Spinal cord (tissue), 10 donors: ENCODE results near the gene RIPK4. TPM values are rescaled to one million over a fixed set of nuclear protein-coding genes. Genes with fewer than 3 reads are reported as not detected.
A peak's percentile ranks its signal among the peaks of the same experiment; 100 is the strongest.
"Not testable (repeated sequence)": the region's sequence is repeated elsewhere in the genome, so short reads cannot be mapped to it uniquely, and the experiment has no call there.

Experiments
- DNase-seq, 6 donors: peaks; one replicate each; pipeline versions ENCODE4 v3.0.0 to v3.0.0-alpha.2; 2013 to 2015; ENCODE audit warnings: low spot score in 6 of 6, low read depth in 4 of 6
- H3K27ac ChIP-seq: one replicate; pipeline ENCODE4 v1.5.1; 2013; ENCODE audit warnings: low read depth, low read length, control low read depth
- H3K27me3 ChIP-seq: one replicate; pipeline ENCODE4 v1.6.1; 2013; ENCODE audit warnings: low read length; ENCODE audit not compliant: control insufficient read depth, insufficient read depth
- H3K36me3 ChIP-seq: one replicate; pipeline ENCODE4 v1.6.1; 2013; ENCODE audit warnings: low read length; ENCODE audit not compliant: control insufficient read depth, insufficient read depth
- H3K4me1 ChIP-seq: one replicate; pipeline ENCODE4 v1.6.1; 2013; ENCODE audit warnings: low read length; ENCODE audit not compliant: control insufficient read depth, insufficient read depth
- H3K4me3 ChIP-seq: one replicate; pipeline ENCODE4 v1.5.1; 2013; ENCODE audit warnings: low read depth, low read length, control low read depth
- H3K9me3 ChIP-seq: one replicate; pipeline ENCODE4 v1.6.1; 2013; ENCODE audit warnings: low read length; ENCODE audit not compliant: control insufficient read depth, insufficient read depth
- WGBS: methylation state at CpG from one replicate; pipeline ENCODE4 v1.1.5; 2013; ENCODE audit warnings: missing lambda C conversion rate; ENCODE audit not compliant: insufficient coverage; 5-methylcytosine and 5-hydroxymethylcytosine counted together
- polyA plus RNA-seq, 2 donors: library from polyadenylated mRNA; unstranded; fragments of 120-200 nt; gene quantifications; one replicate each; pipeline ENCODE4 v1.2.1, GENCODE V29; 2013; ENCODE audit not compliant: insufficient read length in 2 of 2
- total RNA-seq, 2 donors: library from RNA; depleted of rRNA in 1 of 2; stranded (reverse); fragments of 120-200 nt in 1 of 2; fragments of >200 nt in 1 of 2; gene quantifications; one replicate each; pipeline versions ENCODE4 v1.2.3 to v1.2.4, GENCODE V29; 2013 to 2014
- donor health status: healthy.

Gene RIPK4
- total and polyA plus RNA-seq, 4 donors, result 0.10 to 0.11 (median 0.11) TPM; not detected in 1

- no peak for DNase-seq
- Histone ChIP-seq H3K36me3 (no peaks in the 10 kb centered on the region), H3K27me3 (peaks cover 5% of the 10 kb centered on the region), H3K4me1 (peaks cover under 1% of the 10 kb centered on the region), H3K9me3 (no peaks in the 10 kb centered on the region), H3K4me3 (no peak overlapping the region), H3K27ac (no peak overlapping the region)
- WGBS, result 50% methylated on average over 2 of the region's 2 CpGs
Observed at GRCh38 chr21:41720250-41720649, 46.6 kb downstream of the RIPK4 start.

DNA sequence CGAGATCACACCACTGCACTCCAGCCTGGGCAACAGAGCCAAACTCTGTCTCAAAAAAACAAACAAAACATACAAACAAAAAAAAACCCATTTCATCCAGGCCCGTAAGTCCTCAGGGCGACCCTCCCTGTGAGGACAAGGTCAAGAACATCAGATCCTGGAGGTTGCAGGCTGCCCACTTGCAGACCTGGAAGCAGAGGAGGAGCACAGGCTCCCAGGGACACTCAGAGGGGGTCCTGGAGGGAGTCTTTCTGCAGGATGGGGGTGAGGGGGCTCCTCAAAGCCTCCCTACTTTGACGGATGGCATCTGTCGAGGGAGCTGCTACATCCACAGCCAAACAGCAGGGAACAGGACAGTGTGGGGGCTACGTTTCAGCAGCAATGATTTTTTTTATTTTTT, 47.2 kb downstream of the RIPK4 start:
- no peak for DNase-seq
- H3K4me3 ChIP-seq, result no peak overlapping the region
- 80% methylated on average over 3 of the region's 6 CpGs for whole genome bisulfite sequencing
- H3K27me3 ChIP-seq, result peaks cover 5% of the 10 kb centered on the region
- H3K9me3 ChIP-seq, result no peaks in the 10 kb centered on the region
- no peaks in the 10 kb centered on the region for H3K4me1 ChIP-seq
- H3K27ac ChIP-seq, result no peak overlapping the region
- H3K36me3 ChIP-seq, result no peaks in the 10 kb centered on the region

DNA sequence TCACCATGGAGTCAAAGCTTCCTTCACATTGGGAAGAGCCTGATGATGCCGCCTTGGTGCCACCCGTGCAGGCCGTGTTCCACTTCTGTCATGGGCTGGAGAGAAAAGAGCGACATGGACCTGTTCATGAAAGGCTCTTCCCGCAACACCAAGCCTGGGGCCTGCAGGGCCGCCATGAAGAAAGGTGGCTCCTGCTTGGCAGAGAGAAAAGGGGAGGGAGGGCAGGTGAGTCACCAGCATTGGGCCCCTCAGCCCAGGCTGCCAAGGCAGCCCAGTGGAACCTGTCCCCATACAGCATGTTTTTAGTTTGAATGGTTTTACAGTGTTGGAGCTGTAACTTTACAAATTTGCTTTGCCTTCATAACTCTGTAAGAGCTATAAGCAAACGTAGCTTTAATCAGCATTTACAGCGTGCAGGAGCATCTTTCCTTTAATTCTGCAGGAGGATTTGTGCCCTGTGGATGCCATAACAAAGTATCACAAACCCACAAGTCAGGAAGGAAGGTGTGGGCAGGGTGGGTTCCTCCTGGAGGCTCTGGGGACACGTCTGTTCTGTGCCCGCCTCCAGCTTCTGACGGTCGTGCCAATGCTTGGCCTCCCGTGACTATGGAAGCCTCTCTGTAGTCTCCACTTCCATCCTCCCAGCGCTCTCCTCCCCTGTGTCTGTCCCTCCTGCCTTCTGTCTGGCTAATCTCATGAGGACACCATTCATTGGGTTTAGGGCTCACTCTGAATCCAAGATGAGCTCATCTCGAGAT, 49.1 kb downstream of the RIPK4 start:
- H3K36me3 ChIP-seq, result no peaks in the 10 kb centered on the region
- WGBS, result 92% methylated on average over 13 of the region's 15 CpGs
- no peak for DNase-seq
- peaks cover 2% of the 10 kb centered on the region for H3K27me3 ChIP-seq
- no peaks in the 10 kb centered on the region for H3K4me1 ChIP-seq
- H3K4me3 ChIP-seq, result no peak overlapping the region
- H3K9me3 ChIP-seq, result no peaks in the 10 kb centered on the region
- H3K27ac ChIP-seq, result no peak overlapping the region

DNA sequence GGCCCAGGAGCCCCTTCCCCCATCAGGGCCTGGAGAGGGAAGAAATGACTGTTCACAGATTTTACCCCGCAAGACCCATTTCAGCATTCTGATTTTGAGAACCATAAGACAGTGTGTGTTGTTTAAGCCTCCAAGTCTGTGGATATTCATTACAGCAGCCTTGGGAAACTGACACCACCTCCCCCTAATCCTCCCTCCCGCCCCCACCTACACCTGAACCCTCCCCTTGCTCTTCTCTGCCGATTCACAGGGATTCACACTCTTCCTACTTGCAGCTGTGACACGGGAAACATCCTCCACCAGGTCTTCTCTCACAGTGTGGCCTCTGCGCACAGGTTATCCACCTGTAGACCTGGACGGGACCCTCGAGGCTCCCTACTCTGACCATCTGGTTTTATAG, 50.1 kb downstream of the RIPK4 start:
- H3K27ac ChIP-seq, result no peak overlapping the region
- WGBS, result 71% methylated on average over 6 of the region's 7 CpGs

GRCh38 chr21:41715649-41716281, 51.1 kb downstream of the RIPK4 start:
- peaks cover 6% of the 10 kb centered on the region for H3K4me1 ChIP-seq
- no peak overlapping the region for H3K27ac ChIP-seq
- peak in 1 of 6 donors; percentile 28 for DNase-seq
- no peaks in the 10 kb centered on the region for H3K9me3 ChIP-seq
- no peak overlapping the region for H3K4me3 ChIP-seq
- 71% methylated on average over 6 of the region's 8 CpGs for WGBS
- H3K36me3 ChIP-seq, result no peaks in the 10 kb centered on the region
- peaks cover 12% of the 10 kb centered on the region for H3K27me3 ChIP-seq

More for the DNA sequence above, 50.1 kb downstream of the RIPK4 start:
- H3K27me3 ChIP-seq, result peaks cover 9% of the 10 kb centered on the region
- H3K4me3 ChIP-seq, result no peak overlapping the region
- no peaks in the 10 kb centered on the region for H3K36me3 ChIP-seq
- no peak for DNase-seq
- peaks cover 6% of the 10 kb centered on the region for H3K4me1 ChIP-seq
- no peaks in the 10 kb centered on the region for H3K9me3 ChIP-seq

DNA sequence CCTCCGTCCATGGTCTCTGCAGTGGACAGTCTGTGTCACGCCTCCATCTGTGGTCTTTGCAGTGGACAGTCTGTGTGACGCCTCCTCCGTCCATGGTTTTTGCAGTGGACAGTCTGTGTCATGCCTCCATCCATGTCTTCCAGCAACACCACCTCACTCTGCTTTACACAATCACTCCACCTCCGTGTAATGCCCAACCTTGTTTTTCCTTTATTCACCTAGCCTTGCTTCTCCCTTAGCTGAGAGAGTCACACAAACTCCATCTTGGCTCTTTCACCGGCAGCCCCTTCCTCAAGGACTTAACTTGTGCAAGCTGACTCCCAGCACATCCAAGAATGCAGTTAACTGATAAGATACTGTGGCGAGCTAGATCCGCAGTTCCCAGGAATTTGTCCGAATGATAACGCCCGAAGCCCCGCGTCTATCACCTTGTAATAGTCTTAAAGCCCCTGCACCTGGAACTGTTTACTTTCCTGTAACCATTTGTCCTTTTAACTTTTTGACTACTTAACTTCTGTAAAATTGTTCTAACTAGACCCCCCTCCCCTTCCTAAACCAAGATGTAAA, 52.5 kb downstream of the RIPK4 start:
- H3K4me1 ChIP-seq, DNase-seq, H3K4me3 ChIP-seq, H3K9me3 ChIP-seq, H3K36me3 ChIP-seq, H3K27ac ChIP-seq: not testable (repeated sequence)
- H3K27me3 ChIP-seq, result peaks cover 12% of the 10 kb centered on the region
- 81% methylated on average over 13 of the region's 13 CpGs for WGBS

DNA sequence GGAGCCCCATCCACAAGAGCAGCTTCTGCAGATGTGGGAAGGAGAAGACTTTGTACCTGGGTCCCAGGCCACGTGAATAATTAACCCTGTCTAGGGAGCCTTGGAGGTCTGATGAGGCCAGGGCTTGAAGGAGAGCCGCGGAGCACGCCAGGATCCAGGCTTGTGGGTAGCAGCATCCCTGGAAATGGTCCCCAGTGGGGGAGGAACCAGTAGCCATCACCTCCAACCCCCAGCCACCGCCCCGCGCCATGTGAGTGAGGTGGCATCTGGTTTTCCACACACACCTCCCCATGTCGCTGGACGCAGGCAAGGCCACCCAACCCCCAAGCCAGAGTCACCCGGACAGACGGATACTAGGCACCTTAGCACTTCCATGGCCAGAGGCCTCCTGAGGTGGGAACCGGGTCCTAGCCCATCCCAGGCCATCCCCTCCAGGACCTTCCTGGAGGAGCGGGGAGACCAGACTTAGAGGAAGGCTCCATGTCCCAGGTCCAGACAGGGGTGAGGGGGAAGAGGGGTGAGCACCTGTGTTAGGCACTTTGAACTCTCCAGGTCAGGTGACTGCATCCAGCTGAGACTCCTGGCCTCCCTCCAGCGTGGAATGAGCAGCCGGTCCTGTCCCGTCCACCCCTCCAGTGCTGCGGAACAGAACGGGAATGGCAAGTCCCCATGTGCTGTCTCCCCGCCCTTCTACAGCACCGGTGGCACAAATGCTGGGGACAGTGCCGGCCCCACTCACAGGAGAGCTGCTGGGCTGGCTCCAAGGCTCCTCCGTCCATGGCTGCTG, 53.2 kb downstream of the RIPK4 start:
- H3K4me1 ChIP-seq, result peaks cover 6% of the 10 kb centered on the region
- peaks cover 12% of the 10 kb centered on the region for H3K27me3 ChIP-seq
- H3K9me3 ChIP-seq, result no peaks in the 10 kb centered on the region
- no peak overlapping the region for H3K27ac ChIP-seq
- H3K36me3 ChIP-seq, result no peaks in the 10 kb centered on the region
- WGBS, result 89% methylated on average over 17 of the region's 22 CpGs
- no peak overlapping the region for H3K4me3 ChIP-seq
- no peak for DNase-seq

- no peaks in the 10 kb centered on the region for H3K36me3 ChIP-seq
- DNase-seq, result peak in 1 of 6 donors; percentile 6
- H3K27ac ChIP-seq, result no peak overlapping the region
- H3K9me3 ChIP-seq, result no peaks in the 10 kb centered on the region
- peaks cover 12% of the 10 kb centered on the region for H3K27me3 ChIP-seq
- no peak overlapping the region for H3K4me3 ChIP-seq
- peaks cover 6% of the 10 kb centered on the region for H3K4me1 ChIP-seq
- 83% methylated on average over 1 of the region's 9 CpGs for WGBS
Observed at GRCh38 chr21:41712730-41713129, 54.1 kb downstream of the RIPK4 start.

DNA sequence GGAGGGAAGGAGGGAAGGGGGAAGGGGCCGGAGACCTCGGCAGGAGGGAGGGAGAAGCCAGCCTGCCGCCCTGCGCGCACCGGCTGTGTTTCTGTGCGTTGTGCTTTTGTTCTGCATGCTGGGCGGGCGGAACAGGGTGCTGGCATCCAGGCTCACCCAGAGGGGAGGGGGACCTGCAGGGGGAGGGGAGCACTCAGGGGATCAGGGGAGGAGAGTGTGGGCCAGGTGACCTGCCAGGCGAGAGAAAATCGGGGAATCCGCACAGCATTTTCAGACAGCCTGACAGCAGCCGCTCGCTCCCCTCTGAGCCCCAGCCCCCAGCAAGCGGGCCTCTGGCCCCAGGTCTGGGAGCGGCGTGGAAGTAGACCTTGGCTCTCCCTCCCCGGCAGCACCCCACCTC, 54.7 kb downstream of the RIPK4 start:
- H3K4me1 ChIP-seq, result peaks cover 6% of the 10 kb centered on the region
- H3K27me3 ChIP-seq, result peaks cover 12% of the 10 kb centered on the region
- no peak overlapping the region for H3K4me3 ChIP-seq
- no peaks in the 10 kb centered on the region for H3K36me3 ChIP-seq
- 16% methylated on average over 17 of the region's 18 CpGs for WGBS
- H3K9me3 ChIP-seq, result no peaks in the 10 kb centered on the region
- peak in 2 of 6 donors; percentile 37 to 44 for DNase-seq
- H3K27ac ChIP-seq, result no peak overlapping the region
